Stimulated activated effector memory CD8-positive, alpha-beta T cell treated with anti-CD3 and anti-CD28 coated beads, Interleukin-12 subunit alpha, Interleukin-12 subunit beta, amount 100 ng/mL, for 72 hours (primary cell): ENCODE results near the gene SCYL1.
"Not testable (repeated sequence)": the region's sequence is repeated elsewhere in the genome, so short reads cannot be mapped to it uniquely, and the experiment has no call there.

Source experiments
- ATAC-seq: fragments of 150-1000 bp; cut with Tn5 transposase; 2 replicates; pipeline ENCODE4 v1.10.0; 2021
- DNase-seq, 2 donors: peaks; one replicate each; pipeline ENCODE4 v3.0.0; 2021 to 2022; ENCODE audit warnings: low spot score in 2 of 2
- H3K27ac Mint-ChIP-seq: one replicate; pipeline ENCODE4 v1.8.0; 2022; ENCODE audit warnings: mild to moderate bottlenecking, mixed read lengths
- H3K36me3 Mint-ChIP-seq: one replicate; pipeline ENCODE4 v1.8.0; 2022; ENCODE audit warnings: mild to moderate bottlenecking, mixed read lengths
- H3K4me1 Mint-ChIP-seq: one replicate; pipeline ENCODE4 v1.8.0; 2022; ENCODE audit warnings: mixed read lengths
- H3K4me3 Mint-ChIP-seq: one replicate; pipeline ENCODE4 v1.8.0; 2022; ENCODE audit warnings: mild to moderate bottlenecking, mixed read lengths
- H3K9me3 Mint-ChIP-seq: one replicate; pipeline ENCODE4 v1.8.0; 2022; ENCODE audit warnings: mixed read lengths

SCYL1 gene

DNA sequence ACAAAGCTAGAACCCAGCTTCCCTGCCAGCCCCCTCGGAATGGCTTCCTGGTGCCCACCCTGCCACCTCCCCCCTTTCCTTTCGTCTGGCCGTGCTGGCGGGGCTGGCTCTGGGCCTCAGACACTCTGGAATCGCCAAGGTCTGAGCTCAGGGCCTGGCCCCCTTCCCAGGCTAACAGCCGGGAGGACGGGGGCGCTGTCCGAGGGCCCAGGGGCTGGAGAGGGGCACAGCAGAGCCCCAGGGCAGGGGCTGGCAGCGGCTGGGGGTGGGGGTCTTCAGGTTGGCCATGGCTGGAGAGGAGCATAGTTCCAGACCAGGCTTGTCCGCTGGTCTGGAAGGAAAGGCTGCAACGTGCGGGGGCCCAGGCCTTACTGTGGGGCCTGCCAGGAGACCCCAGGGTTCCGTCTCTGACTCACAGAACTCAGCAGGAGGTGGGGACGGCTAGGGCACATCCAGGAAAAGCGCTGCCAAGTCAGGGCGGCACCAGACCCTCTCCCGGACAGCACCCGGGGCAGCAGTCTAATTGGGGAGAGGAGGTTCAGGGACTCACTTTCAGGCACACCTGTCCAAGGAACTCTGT lies 34.1 kb downstream of the SCYL1 start:
- peak overlapping the region; percentile 75 for H3K4me3 Mint-ChIP-seq
- no peak for DNase-seq
- peaks cover 5% of the 10 kb centered on the region for H3K36me3 Mint-ChIP-seq
- H3K9me3 Mint-ChIP-seq, result no peaks in the 10 kb centered on the region
- H3K27ac Mint-ChIP-seq, result peak overlapping the region; percentile 90
- H3K4me1 Mint-ChIP-seq, result peaks cover 64% of the 10 kb centered on the region
- ATAC-seq, result no peak

DNA sequence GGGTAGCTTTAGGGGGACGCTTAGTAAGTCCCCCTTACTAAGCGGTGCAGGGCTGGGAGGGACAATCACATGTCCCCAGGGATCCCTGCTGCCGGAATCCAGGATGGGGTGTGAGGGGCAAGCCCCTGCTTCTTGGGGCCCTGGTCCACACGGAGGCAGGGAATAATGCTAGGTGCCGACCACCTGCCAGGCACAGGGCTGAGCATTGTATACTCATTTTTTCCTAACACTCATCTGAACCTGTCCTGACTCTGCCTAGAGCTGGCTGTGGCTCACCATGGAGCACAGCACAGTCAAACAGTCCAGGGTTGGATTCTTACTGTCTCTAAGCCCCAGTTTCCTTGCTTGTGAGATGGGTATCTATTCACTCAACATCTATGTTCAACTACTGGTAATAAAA lies 34.7 kb downstream of the SCYL1 start:
- peak overlapping the region; percentile 90 for H3K27ac Mint-ChIP-seq
- peaks cover 5% of the 10 kb centered on the region for H3K36me3 Mint-ChIP-seq
- peaks cover 59% of the 10 kb centered on the region for H3K4me1 Mint-ChIP-seq
- no peaks in the 10 kb centered on the region for H3K9me3 Mint-ChIP-seq
- H3K4me3 Mint-ChIP-seq, result peak overlapping the region; percentile 75
- ATAC-seq (peak; percentile 72), DNase-seq (no peak)

DNA sequence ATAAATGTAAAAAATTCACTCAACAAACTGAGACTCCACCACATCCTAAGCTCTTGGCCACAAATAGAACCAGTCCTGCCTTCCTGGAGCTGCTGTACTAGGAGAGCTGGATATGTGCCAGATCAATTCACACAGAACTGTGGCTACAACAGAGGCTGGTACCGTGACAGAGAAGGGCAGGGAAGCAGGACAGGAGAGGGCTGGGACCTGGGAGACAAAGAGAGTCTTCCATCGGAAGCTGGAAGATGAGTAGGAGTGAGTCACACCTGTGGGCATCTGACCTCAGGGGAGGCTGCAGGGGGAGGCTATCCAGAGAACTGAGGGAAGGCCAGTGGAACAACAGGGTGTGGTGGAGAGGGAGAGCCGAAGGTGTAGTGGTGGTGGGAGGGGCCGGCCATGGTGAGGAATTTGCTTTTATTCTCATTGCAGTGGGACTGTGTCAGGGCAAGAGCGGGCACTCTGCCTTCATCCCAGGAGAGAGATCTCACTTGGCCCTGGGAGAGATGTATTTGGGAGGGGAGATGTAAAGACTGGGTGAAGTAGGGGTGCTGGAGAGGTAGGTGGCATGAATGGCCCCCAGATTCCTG lies 35.2 kb downstream of the SCYL1 start:
- Mint-ChIP-seq H3K36me3 (peaks cover 3% of the 10 kb centered on the region), H3K9me3 (no peaks in the 10 kb centered on the region), H3K4me3 (no peak overlapping the region), H3K27ac (peak overlapping the region; percentile 90), H3K4me1 (peaks cover 59% of the 10 kb centered on the region)
- ATAC-seq (no peak), DNase-seq (no peak)

DNA sequence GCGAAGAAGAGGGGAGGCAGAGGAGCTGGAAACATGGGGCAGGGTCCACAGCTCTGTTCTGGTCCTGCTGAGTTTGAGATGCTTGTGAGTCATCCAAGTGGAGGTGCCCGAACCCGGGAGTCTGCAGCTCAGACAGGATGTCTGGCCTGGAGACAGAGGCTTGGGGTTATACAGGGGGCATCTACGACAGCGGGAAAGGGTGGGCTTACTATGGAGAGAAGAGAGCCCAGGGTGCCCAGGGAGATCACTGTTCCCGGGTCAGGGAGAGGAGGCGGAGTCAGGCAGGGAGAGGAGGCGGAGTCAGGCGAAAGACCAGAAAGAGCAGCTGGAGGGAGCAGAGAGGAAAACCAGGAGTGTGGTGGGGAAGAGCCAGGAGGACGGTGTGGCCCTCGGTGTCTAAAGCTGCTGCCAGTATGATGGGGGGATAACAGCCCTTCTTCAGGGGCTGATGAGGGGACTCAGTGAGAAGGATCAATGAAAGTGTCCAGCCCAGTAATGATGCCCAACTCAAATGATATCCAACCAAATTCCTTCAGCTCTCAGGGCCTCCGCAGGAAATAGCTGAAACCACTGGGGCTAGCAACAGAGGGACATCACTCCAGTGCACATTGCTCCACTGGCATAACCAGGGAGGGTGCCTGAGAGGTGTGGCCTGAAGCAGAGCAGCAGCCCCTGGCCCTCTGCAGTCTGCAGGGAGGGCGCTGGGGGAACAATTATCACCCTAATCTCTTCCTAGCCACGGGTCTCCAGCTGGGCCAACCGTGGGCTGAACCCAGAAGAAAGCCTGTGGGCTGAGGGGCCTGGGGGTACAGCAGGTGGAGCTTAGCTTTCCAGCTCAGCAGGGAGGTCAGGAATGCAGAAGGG lies 35.9 kb downstream of the SCYL1 start:
- H3K27ac Mint-ChIP-seq, result peak overlapping the region; percentile 90

DNA sequence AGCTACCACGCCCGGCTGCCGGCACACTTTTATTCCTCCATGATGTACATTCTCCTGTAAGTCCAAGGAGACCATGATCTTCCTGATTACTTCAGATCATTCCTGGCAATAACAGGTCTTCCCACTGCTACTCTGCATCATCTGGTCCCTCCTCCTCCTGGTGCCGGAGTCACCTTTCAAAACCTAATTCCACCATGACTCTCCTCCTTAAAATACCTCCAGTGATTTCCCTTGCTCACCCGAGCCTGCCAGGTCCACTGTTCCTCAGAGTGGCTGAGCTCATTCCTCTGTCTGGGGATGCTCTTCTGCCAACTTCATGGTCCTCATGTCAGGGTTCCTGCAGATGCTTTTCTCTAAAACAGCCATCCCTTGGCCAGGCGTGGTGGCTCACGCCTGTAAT lies 37.1 kb downstream of the SCYL1 start:
- peak overlapping the region; percentile 42 for H3K27ac Mint-ChIP-seq
- DNase-seq, result no peak
- H3K36me3 Mint-ChIP-seq, result no peaks in the 10 kb centered on the region
- no peak overlapping the region for H3K4me3 Mint-ChIP-seq
- H3K4me1 Mint-ChIP-seq, result peaks cover 59% of the 10 kb centered on the region
- H3K9me3 Mint-ChIP-seq, result no peaks in the 10 kb centered on the region
- ATAC-seq, result no peak

More for the DNA sequence above, 35.9 kb downstream of the SCYL1 start:
- Mint-ChIP-seq H3K9me3 (no peaks in the 10 kb centered on the region), H3K4me3 (no peak overlapping the region), H3K4me1 (peaks cover 59% of the 10 kb centered on the region), H3K36me3 (no peaks in the 10 kb centered on the region)
- no peak for ATAC-seq
- no peak for DNase-seq

DNA sequence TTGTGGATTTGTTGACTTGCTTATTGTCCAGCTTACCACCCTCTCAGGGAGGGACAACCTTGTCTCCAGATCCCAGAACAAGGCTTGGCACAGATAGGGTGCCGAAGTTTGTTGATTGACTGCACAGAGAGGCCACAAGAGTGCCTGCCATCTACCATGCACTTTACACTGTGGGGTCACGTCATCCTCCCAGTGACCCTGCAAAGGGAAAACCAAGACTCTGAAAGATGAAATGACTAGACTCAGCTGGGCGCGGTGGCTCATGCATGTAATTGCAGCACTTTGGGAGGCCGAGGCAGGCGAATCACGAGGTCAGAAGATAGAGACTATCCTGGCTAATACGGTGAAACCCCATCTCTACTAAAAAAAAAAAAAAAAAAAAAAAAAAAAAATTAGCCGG lies 37.9 kb downstream of the SCYL1 start:
- H3K27ac Mint-ChIP-seq, result no peak overlapping the region
- no peaks in the 10 kb centered on the region for H3K9me3 Mint-ChIP-seq
- peaks cover under 1% of the 10 kb centered on the region for H3K36me3 Mint-ChIP-seq
- H3K4me3 Mint-ChIP-seq, result no peak overlapping the region
- peaks cover 54% of the 10 kb centered on the region for H3K4me1 Mint-ChIP-seq
- DNase-seq, result no peak
- ATAC-seq, result peak; percentile 22

DNA sequence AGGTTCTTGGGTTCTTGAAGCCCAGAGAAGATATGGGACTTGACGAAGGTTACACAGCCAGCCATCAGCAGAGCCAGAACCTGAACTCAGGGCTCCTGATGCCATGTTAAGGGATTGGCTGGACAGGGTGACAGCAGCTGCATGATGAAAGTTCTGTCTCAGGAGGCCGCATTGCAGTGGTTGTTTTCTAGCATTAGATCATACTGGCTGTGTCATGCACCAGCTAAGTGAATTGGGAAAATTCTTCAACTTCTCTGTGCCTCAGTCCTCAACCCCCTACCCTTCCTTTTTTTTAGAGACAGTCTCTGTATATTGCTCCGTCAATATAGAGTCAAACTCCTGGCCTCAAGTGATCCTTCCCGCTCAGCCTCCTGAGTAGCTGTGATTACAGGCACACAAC lies 38.7 kb downstream of the SCYL1 start:
- H3K27ac Mint-ChIP-seq, result peak overlapping the region; percentile 93
- no peak overlapping the region for H3K4me3 Mint-ChIP-seq
- ATAC-seq (no peak), DNase-seq (no peak)
- H3K36me3 Mint-ChIP-seq, result peaks cover 8% of the 10 kb centered on the region
- H3K9me3 Mint-ChIP-seq, result no peaks in the 10 kb centered on the region
- peaks cover 61% of the 10 kb centered on the region for H3K4me1 Mint-ChIP-seq

DNA sequence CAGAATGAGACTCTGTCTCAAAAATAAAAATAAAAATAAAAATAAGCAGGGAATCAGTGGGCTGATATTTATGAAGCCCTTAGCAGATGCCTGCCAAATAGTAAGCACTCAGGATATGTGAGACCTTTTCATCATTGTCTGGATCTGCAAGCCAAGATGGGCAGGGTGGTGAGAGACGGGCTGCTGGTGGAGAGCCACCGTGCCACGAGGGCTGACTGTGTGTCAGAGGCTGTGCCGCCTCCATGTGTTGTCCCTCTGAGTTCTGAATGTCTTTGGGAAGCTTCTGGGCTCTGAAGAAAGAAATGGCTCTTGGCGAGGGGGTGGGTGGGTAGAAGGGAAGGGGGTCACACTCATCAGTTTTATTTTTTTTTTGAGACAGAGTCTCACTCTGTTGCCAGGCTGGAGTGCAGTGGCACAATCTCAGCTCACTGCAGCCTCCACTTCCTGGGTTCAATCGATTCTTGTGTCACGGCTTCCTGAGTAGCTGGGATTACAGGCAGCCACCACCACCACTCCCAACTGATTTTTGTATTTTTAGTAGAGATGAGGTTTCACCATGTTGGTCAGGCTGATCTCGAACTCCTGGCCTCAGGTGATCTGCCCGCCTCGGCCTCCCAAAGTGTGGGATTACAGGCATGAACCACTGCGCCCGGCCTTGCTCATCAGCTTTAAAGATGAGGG lies 40.1 kb downstream of the SCYL1 start:
- peaks cover 64% of the 10 kb centered on the region for H3K4me1 Mint-ChIP-seq

DNA sequence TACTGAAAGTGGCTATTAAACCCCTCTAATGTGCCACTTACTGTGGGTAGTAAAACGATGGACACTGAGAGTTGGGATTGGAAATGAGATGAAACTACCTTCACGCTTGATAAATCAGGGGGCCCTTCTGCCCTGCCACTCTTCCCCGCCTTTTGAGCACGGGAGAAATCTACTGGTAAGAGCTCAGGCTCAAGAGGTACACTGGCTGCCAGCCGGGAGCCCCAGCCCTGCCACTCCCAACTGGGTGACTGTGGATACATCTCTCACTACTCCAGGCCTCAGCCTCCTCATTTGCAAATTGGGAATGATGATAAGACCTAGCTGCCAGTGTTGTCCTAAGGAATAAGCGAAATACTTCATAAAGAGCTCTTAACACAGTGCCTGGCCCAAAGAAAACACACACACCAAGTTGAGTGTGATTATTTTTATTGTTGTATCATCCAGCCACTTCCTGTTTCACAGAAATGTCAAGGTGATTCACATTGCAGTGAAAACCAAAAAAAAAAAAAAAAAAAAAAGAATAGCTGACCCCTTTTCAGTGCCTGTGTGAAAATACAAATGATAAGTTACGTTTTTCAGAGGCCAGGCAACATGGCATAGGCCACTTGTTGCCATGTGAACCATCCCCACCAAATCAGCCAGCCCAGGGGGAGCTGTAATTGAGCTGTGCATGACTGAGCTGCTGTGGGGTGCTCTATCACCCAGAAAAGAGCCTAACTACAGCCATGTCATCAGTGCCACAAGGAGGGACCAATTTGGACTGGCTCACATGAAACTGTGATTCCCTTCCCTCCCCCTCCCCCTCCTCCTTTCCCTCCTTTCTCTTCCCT lies 41.0 kb downstream of the SCYL1 start:
- Mint-ChIP-seq H3K4me1 (peaks cover 62% of the 10 kb centered on the region), H3K4me3 (peak overlapping the region; percentile 68), H3K9me3 (no peaks in the 10 kb centered on the region), H3K27ac (peak overlapping the region; percentile 93), H3K36me3 (peaks cover 31% of the 10 kb centered on the region)
- DNase-seq (no peak), ATAC-seq (peak; percentile 23)

More for the DNA sequence above, 40.1 kb downstream of the SCYL1 start:
- Mint-ChIP-seq H3K27ac (peak overlapping the region; percentile 93), H3K4me3 (peak overlapping the region; percentile 68), H3K36me3 (peaks cover 23% of the 10 kb centered on the region)
- not testable (repeated sequence) for H3K9me3 Mint-ChIP-seq, ATAC-seq, DNase-seq

DNA sequence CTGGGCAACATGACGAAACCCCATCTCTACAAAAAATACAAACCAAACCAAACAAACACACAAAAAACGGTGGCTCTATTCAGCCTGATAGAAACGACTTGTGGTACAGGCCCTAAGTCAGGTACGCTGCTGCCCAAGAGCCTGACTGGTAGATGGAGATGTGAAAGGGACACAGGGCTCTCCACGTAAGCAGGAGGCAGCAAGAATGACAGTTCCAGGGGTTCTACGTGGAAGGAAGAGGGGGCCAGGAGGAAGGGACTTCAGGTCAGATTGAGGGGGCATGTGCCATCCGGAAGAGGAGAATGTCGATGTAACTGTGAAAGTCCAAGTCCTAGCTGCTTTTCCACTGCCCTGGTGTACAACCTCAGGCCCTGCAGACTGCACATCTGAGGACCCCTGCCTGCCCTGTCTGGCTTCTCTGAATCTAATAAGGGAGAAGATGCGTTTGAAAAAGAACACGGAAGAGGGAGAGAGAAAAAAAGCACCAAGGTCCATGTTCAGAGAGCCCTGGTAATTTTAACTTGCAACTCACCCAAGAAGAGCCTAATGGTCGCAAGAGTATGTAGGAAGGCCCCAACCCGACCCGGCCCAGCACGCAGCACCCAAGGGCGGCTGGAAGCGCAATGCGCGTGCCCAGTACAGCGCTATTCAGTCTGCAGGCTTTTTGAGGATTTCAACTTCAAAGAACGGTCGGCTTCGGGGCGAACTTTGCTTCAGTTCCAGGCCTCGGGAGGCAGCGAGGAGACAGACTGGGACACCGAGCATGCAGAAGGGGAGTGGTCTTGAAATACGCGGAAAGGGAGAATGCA lies 44.5 kb downstream of the SCYL1 start:
- peaks cover 78% of the 10 kb centered on the region for H3K4me1 Mint-ChIP-seq
- peak overlapping the region; percentile 97 for H3K27ac Mint-ChIP-seq
- H3K4me3 Mint-ChIP-seq, result peak overlapping the region; percentile 96
- no peak for DNase-seq
- H3K36me3 Mint-ChIP-seq, result peaks cover 62% of the 10 kb centered on the region
- ATAC-seq, result peak; percentile 32
- H3K9me3 Mint-ChIP-seq, result no peaks in the 10 kb centered on the region

DNA sequence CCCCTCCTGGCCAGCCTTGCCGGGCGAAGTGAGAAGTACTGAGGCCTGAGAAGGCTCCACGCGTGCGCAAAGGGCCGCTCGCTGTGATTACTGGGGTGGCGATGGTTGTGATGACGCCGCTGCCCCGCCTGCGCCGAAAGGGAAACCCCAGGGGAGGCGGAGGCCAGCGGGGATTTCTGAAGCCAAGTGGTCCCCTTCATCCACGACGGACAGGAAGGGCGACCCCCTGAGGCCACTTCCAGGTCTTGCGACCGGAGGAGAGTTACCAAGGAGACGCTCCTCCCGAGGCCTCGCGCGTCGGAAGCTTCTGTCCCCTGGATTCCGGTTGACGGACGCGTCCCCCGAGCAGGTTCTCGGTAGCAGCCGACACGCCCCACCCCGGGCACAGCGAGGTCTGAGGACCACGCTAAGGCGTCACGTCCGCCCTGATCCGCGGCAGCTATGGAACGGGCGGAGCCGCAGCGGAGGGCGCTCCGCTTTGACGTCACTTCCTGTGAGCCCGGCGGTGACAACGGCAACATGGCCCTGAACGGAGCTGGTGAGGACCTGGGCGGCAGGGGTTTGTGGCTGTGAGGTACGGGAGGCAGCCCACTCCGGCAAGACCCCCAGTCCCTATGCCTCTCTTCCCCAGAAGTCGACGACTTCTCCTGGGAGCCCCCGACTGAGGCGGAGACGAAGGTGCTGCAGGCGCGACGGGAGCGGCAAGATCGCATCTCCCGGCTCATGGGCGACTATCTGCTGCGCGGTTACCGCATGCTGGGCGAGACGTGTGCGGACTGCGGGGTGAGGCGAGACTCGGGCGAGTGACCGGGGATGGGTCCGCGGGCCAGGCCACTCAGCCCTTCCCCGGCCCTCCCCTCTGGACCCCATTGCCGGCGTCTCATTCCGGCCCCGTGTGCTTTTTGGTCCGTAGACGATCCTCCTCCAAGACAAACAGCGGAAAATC lies 45.4 kb downstream of the SCYL1 start, which contains the start of gene ZNRD2:
Gene ZNRD2 (plus strand): TSS at position 505 of the 946 bp plus-strand sequence. CDS start 15 bp downstream, at position 520.
- peak within 1 kb of the TSS; percentile 96 for H3K4me3 Mint-ChIP-seq
- peaks cover 71% of the 10 kb centered on the region for H3K36me3 Mint-ChIP-seq
- H3K9me3 Mint-ChIP-seq, result no peaks in the 10 kb centered on the region
- peak within 1 kb of the TSS; percentile 97 for H3K27ac Mint-ChIP-seq
- peak; percentile 95 to 99 for DNase-seq
- peak; percentile 85 for ATAC-seq
- H3K4me1 Mint-ChIP-seq, result peaks cover 78% of the 10 kb centered on the region

DNA sequence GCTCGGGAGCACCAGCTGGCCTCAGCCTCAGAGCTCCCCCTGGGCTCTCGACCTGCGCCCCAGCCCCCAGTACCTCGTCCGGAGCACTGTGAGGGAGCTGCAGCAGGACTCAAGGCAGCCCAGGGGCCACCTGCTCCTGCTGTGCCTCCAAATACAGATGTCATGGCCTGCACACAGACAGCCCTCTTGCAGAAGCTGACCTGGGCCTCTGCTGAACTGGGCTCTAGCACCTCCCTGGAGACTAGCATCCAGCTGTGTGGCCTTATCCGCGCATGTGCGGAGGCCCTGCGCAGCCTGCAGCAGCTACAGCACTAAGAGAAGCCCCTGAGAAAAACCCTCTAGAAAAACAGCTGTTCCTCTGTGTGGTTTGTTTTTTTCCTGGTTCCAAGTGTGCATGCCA lies 46.5 kb downstream of the SCYL1 start:
- Mint-ChIP-seq H3K9me3 (no peaks in the 10 kb centered on the region), H3K4me1 (peaks cover 71% of the 10 kb centered on the region), H3K4me3 (peak overlapping the region; percentile 96), H3K36me3 (peaks cover 80% of the 10 kb centered on the region), H3K27ac (peak overlapping the region; percentile 94)
- DNase-seq (no peak), ATAC-seq (no peak)

DNA sequence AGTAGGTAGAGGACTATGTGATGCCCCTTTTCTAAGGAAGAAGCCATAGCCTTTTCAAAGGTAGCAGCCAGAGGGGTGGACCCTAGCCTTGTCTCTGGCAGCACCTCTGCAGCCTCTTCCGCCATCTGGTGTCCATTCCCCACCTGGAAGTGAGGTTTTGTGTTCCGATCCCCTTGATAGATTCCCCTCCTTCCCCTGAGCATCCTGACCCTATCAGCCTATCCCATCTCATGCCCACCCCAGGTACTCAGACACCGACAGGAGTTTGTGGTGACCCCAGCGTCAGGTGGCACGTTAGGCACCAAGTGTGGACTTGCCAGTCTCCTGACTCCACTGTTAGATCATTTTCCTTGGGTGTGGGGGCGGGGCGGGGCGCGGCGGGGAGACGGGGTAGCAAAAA lies 47.1 kb downstream of the SCYL1 start:
- DNase-seq (peak in 1 of 2 donors; percentile 73), ATAC-seq (no peak)
- Mint-ChIP-seq H3K4me3 (peak overlapping the region; percentile 96), H3K9me3 (no peaks in the 10 kb centered on the region), H3K4me1 (peaks cover 65% of the 10 kb centered on the region), H3K36me3 (peaks cover 86% of the 10 kb centered on the region), H3K27ac (peak overlapping the region; percentile 94)
